Body of pancreas (tissue), 4 donors: ENCODE results near the gene ADNP2. TPM values are rescaled to one million over a fixed set of nuclear protein-coding genes. Genes with fewer than 3 reads are reported as not detected.

Experiments used
- ATAC-seq: fragments of 150-250 bp; one replicate; pipeline ENCODE4 v1.9.1; 2016
- DNase-seq, 4 donors: peaks; one replicate each; pipeline ENCODE4 v3.0.0-alpha.2; 2019
- H3K27ac ChIP-seq, 4 donors: fragments of 200-600 bp; sonication (generic); 1 replicate in 3 of 4; 2 replicates in 1 of 4; pipeline versions ENCODE4 v1.5.1 to v1.6.1; 2016 to 2019; ENCODE audit warnings: mild to moderate bottlenecking in 1 of 4, mixed read lengths in 1 of 4, moderate library complexity in 1 of 4
- H3K27me3 ChIP-seq, 2 donors: fragments of 200-600 bp; sonication (generic); one replicate each; pipeline ENCODE4 v1.6.0; 2016; ENCODE audit warnings: mild to moderate bottlenecking in 1 of 2
- H3K36me3 ChIP-seq, 2 donors: fragments of 200-600 bp; sonication (generic); replicated peaks in 1 of 2; 2 replicates each; pipeline ENCODE4 v1.5.1; 2016; ENCODE audit warnings: low read depth in 2 of 2; ENCODE audit not compliant: insufficient read depth in 1 of 2
- H3K4me1 ChIP-seq: fragments of 200-600 bp; sonication (generic); one replicate; pipeline ENCODE4 v1.6.0; 2016
- H3K4me3 ChIP-seq, 2 donors: fragments of 200-600 bp; sonication (generic); 1 replicate in 1 of 2; 2 replicates in 1 of 2; pipeline ENCODE4 v1.5.1; 2016 to 2019
- H3K9me3 ChIP-seq, 3 donors: fragments of 200-600 bp; sonication (generic); 1 replicate in 2 of 3; 2 replicates in 1 of 3; pipeline ENCODE4 v1.5.1; 2016
- POLR2A ChIP-seq, 3 donors: fragments of 450-650 bp; IDR thresholded peaks; one replicate each; pipeline ENCODE4 v1.6.1; 2016; ENCODE audit warnings: antibody characterized with exemption in 3 of 3, mild to moderate bottlenecking in 2 of 3
- WGBS, 2 donors: methylation state at CpG; one replicate each; pipeline ENCODE4 v1.1.5; 2017; 5-methylcytosine and 5-hydroxymethylcytosine counted together
- intact Hi-C: fragments of 100-400 bp; cut with DNase I; formaldehyde crosslinking; loops from one replicate; pipeline ENCODE4 v1.15.1; 2023
- total RNA-seq, 2 donors: library from RNA; depleted of rRNA; stranded (reverse); fragments of >200 nt; gene quantifications; one replicate each; pipeline ENCODE4 v1.1.0, GENCODE V29; 2016
- TF ChIP-seq, protein P1 (sequence below), 7 experiments: fragments of 450-650 bp in 4 of 7; fragments of 200-600 bp in 3 of 7; sonication (generic) in 3 of 7; IDR thresholded peaks; one replicate each; pipeline ENCODE4 v1.5.1; 2016 to 2019; ENCODE audit warnings: antibody characterized with exemption in 7 of 7

ADNP2 gene
- total RNA-seq, 2 donors from 2014 or later: 7.0 to 9.2 TPM

DNA sequence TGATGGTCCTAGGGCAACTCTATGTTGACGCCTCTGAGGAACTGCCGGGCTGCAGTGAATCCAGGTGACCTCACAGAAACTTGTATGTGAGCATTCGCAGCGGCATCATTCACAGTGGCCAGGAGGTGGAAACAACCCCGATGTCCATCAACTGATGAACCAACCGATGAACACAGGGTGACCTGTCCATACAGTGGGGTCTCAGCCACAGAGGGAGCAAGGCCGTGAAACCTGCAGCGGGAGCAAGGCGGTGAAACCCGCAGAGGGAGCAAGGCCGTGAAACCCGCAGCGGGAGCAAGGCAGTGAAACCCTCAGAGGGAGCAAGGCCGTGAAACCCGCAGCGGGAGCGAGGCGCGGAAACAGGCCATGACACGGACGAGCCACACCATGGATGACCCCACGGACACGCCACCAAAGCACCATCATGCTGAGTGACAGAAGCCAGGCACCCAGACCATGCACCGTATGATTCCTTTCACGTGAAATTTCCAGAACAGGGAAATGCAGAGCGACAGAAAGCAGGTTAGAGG lies 75.2 kb downstream of the ADNP2 start:
- no peaks in the 10 kb centered on the region for H3K27me3 ChIP-seq
- DNase-seq: no peak
- H3K27ac ChIP-seq: no peak overlapping the region
- H3K9me3 ChIP-seq: no peaks in the 10 kb centered on the region
- no peaks in the 10 kb centered on the region for H3K4me1 ChIP-seq
- TF ChIP-seq POLR2A (IDR thresholded peaks at IDR 0.05): no peak
- TF ChIP-seq, protein P1, sequence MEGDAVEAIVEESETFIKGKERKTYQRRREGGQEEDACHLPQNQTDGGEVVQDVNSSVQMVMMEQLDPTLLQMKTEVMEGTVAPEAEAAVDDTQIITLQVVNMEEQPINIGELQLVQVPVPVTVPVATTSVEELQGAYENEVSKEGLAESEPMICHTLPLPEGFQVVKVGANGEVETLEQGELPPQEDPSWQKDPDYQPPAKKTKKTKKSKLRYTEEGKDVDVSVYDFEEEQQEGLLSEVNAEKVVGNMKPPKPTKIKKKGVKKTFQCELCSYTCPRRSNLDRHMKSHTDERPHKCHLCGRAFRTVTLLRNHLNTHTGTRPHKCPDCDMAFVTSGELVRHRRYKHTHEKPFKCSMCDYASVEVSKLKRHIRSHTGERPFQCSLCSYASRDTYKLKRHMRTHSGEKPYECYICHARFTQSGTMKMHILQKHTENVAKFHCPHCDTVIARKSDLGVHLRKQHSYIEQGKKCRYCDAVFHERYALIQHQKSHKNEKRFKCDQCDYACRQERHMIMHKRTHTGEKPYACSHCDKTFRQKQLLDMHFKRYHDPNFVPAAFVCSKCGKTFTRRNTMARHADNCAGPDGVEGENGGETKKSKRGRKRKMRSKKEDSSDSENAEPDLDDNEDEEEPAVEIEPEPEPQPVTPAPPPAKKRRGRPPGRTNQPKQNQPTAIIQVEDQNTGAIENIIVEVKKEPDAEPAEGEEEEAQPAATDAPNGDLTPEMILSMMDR (IDR thresholded peaks at IDR 0.05): no peak
- no peak overlapping the region for H3K4me3 ChIP-seq
- no peaks in the 10 kb centered on the region for H3K36me3 ChIP-seq
- ATAC-seq: no peak
- intact Hi-C loops: no loop called here
- WGBS, 2 donors: 92 to 94% methylated on average over 24 to 26 of the region's 26 CpGs

- WGBS, 2 donors: 85 to 91% methylated on average over 12 of the region's 12 CpGs
- DNase-seq (no peak), ATAC-seq (no peak)
- intact Hi-C loops: no loop called here
- Histone ChIP-seq H3K27me3 (no peaks in the 10 kb centered on the region), H3K4me3 (no peak overlapping the region), H3K27ac (no peak overlapping the region), H3K36me3 (no peaks in the 10 kb centered on the region), H3K9me3 (no peaks in the 10 kb centered on the region), H3K4me1 (no peaks in the 10 kb centered on the region)
- TF ChIP-seq, protein P1 (IDR thresholded peaks at IDR 0.05): no peak
- TF ChIP-seq POLR2A (IDR thresholded peaks at IDR 0.05): no peak
Measured at GRCh38 chr18:80185545-80185944, 76.5 kb downstream of the ADNP2 start.

GRCh38 chr18:80187956-80188642 lies 79.0 kb downstream of the ADNP2 start:
- no peak overlapping the region for H3K4me3 ChIP-seq
- no peak overlapping the region for H3K27ac ChIP-seq
- no peaks in the 10 kb centered on the region for H3K36me3 ChIP-seq
- ATAC-seq: no peak
- DNase-seq: no peak
- 91 to 93% methylated on average over 19 of the region's 19 CpGs for WGBS, 2 donors
- TF ChIP-seq POLR2A (IDR thresholded peaks at IDR 0.05): no peak
- TF ChIP-seq, protein P1 (IDR thresholded peaks at IDR 0.05): no peak
- H3K4me1 ChIP-seq: no peaks in the 10 kb centered on the region
- intact Hi-C loops: no loop called here
- H3K27me3 ChIP-seq: no peaks in the 10 kb centered on the region
- no peaks in the 10 kb centered on the region for H3K9me3 ChIP-seq

DNA sequence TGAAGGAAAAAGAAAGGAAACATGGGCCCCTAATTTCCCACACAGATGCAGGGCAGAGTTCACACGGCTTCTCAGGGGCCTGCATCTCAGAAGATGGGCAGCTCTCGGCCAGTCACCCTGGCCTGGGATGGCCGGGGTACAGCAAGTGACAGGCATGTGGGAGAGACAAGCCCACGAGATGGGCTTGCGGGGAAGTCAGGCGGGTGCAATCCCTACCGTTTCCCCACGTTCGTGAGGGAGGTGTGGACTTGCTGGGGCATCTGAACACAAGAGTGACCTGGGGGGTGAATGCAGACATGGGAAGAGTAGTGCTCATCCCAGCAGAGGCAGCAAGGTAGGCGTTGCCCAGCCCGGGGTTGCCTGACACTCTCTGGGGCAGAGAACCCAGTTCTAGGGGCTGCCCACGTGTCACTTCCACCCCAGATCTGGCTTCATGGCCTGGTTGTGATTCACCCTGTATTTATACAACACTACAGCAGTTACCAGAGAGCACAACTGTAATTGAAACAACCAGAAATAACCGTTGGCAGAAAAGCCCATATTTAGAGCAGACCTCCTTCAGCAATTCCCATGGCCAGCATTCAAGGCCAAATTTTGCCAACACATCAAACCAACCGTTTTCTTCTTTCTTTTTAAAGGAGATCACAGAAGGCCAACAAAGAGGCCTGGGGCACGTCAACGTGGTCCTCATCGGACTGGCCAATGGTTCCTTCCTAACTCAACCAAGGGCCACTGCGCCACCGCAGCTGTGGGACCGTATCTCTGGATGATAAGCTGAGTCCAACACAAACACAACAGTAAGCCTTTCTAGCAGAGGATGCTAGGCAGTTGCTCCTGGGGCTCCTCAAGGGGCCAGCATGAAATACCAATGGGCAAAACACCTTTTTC lies 79.8 kb downstream of the ADNP2 start:
- DNase-seq: no peak
- H3K9me3 ChIP-seq: no peaks in the 10 kb centered on the region
- no peaks in the 10 kb centered on the region for H3K27me3 ChIP-seq
- 76 to 78% methylated on average over 16 to 20 of the region's 20 CpGs for WGBS, 2 donors
- ATAC-seq: no peak
- intact Hi-C loops: no loop called here
- no peak overlapping the region for H3K4me3 ChIP-seq
- TF ChIP-seq POLR2A (IDR thresholded peaks at IDR 0.05): no peak
- TF ChIP-seq, protein P1 (IDR thresholded peaks at IDR 0.05): no peak
- no peaks in the 10 kb centered on the region for H3K36me3 ChIP-seq
- H3K27ac ChIP-seq: no peak overlapping the region
- H3K4me1 ChIP-seq: no peaks in the 10 kb centered on the region
